Measurements from ENCODE around the gene ZNF358.

Gene ZNF358

DNA sequence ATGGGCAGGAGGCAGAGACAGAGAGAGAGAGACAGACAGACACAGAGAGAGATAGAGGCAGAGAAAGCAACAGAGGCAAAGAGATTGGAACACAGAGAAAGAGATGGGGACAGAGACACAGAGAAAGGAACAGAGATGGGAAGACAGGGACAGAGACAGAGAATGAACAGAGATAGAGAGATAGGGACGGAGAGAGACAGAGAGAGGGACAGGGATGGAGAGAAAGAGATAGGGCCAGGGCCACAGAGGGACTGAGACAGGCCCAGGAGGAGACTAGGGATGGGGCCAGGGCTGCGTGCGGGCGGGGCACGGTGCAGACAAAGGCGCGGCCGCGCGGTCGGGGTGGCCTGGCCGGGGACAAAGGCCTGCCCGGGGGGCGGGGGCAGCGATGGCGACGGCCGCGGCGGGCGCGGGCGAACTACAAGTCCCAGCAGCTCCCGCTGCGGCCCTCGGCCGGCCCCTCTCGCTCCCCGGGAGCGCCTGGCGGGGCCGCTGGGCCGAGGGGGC is at the start of gene ZNF358:
Gene ZNF358, plus strand, starts transcription at position 459 of the 507 bp plus-strand sequence. CDS start 3,140 bp downstream, outside the sequence.
- DNase-seq (ENCODE audit: low spot score) (peak; percentile 26), FAIRE-seq (no peak)

DNA sequence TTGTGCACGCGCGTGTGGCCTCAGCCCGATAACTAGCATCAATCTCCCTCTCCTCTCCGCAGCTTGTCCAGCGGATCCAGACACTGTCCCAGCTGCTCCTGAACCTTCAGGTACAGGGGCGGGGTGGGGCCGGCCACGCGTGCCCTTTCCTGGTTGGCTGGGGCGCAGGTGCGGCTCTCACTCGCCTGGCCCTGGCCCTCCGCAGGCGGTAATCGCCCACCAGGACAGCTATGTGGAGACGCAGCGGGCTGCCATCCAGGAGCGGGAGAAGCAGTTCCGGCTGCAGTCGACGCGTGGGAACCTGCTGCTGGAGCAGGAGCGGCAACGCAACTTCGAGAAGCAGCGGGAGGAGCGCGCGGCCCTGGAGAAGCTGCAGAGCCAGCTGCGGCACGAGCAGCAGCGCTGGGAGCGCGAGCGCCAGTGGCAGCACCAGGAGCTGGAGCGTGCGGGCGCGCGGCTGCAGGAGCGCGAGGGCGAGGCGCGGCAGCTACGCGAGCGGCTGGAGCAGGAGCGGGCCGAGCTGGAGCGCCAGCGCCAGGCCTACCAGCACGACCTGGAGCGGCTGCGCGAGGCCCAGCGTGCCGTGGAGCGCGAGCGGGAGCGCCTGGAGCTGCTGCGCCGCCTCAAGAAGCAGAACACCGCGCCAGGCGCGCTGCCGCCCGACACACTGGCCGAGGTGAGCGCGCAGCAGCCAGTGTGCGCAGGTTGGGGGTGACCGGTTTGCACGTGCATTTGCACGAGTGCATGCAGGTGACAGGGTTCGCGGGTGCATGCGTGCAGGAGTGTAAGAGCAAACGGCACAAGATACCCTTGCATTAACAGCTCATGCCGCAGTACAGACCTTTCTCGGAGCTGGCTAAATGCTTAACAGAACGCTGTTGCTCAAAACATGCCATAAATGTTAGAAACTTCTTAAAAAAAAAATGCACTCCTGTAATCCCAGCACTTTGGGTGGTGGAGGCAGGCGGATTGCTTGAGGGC is 48.6 kb upstream of the ZNF358 start:
- FAIRE-seq (no peak), DNase-seq (ENCODE audit: low spot score) (no peak)

DNA sequence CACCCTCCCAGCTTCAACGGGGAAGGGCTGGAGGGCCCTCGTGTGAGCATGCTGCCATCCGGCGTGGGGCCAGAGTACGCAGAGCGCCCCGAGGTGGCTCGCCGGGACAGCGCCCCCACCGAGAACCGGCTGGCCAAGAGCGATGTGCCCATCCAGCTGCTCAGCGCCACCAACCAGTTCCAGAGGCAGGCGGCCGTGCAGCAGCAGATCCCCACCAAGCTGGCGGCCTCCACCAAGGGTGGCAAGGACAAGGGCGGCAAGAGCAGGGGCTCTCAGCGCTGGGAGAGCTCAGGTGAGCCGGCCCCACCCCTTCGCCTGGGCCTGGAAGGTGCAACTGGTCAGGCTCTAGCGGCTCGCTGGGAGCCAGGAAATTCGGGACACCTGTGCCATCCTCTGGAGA is 47.1 kb upstream of the ZNF358 start:
- FAIRE-seq (no peak), DNase-seq (ENCODE audit: low spot score) (no peak)

DNA sequence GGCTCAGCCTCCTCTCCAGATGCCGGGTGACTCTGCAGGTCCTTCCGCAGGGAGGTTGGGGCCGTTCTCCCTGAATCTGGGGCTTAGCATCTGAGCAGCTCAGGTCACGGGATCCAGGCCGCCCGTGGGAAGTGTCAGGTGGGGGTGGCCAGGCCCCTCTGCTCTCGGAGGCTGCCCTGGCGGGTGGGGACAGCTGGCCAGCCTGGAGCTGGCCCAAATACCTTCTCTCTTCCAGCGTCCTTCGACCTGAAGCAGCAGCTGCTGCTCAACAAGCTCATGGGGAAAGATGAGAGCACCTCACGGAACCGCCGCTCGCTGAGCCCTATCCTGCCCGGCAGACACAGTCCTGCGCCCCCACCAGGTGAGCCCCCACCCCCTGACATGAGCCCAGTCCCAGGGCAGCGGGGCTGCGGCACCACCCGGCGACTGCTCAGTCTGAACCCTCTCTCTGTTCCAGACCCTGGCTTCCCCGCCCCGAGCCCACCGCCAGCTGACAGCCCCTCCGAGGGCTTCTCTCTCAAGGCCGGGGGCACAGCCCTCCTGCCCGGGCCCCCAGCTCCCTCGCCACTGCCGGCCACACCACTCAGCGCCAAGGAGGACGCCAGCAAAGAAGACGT is 46.1 kb upstream of the ZNF358 start:
- no peak for FAIRE-seq
- DNase-seq (ENCODE audit: low spot score): no peak

DNA sequence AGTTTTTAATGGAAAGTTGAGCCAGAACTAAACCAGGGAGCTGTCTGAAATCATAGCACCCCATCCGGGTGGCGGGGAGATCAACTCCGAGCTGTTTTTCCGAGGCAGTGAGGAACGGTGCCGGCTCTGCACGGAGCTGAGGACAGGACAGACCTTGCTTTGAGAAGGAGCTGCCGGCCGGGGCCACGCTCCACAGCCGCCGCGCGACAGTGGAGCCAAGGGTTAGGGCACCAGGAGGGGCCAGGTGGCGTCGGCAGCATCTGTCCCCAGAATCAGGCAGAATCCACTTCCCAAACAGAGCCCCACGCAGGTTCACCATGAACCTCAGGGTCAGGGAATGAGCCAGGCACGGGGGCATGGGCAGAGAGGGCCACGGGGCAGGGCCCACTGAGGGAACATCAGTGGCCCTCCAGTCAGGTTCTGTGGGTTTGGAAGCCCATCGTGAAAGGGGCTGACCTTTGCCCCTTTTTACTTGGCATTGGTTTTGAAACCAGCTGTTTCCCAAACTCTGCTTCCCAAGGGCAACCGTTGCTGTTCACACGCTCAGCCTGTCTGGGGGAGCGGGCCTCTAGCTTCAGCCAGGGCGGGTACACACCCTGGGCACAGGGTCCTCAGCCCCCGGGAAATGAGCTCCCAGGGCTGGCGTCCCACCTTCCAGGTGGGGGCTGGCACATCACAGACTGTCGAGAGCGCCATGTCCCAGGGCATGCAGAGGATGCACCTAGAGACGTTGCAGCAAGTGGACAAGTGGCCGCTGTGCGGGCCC is 45.2 kb upstream of the ZNF358 start:
- no peak for DNase-seq (ENCODE audit: low spot score)
- no peak for FAIRE-seq

DNA sequence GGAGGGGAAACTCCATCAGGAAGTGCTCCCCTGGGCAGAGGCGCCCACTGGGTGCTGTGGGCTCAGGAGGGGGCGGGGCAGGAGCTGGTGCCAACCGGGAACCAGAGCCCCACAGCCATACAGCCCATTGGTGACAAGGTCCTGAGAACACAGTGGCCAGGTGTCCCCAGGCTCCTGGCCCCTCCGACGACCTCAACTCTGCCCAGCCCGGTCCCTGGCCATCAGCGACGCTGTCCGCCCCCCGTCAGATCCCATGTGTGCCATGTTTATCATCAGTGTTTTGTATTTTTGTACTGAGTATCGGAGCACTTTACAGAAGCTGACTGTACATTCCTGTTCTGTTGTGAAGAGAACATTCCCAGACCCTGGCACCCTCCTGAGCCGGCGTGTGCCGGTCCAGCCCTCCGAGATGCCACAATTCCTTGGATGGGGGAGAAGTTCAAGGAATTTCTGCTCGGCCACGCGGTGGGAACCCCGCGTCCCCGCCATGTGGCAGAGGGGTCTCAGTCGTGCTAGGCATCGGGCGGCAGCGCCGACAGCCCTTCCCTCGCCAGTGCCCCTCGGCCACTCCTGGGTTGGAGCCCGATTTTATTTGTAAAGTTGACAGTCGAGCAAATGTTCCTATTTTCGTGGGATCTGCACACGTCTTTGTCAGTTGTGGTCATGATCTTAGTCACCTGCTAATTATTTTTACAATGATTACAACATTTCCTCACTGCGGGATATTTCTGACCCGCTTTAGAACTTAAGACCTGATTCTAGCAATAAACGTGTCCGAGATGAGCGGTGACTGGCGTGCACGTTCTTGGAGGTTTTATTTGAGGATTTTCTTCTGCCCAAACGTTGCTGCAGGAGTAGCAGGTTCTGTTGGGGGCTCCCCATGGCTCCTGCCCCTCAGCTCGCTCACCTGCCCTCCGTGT is 43.9 kb upstream of the ZNF358 start:
- FAIRE-seq (no peak), DNase-seq (ENCODE audit: low spot score) (no peak)

DNA sequence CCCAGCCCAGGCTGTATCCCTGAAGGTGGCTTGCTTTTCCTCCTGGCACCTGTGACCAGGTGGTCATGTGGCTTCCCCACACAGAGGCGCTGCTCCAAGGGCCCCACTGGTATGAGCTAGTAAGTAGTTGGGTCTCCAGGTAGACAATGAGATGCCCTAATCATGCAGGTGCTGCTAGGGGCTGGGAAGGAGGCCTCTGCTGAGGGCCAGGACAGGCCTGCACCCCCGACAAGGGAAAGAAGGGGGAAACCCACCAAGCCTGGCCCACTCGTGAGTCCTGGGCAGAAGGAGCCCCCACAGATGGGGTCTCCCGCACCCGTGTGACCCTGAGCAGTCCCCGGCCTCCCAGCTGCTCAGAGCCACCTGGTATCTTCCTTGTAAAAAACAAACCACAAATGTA is 40.2 kb upstream of the ZNF358 start:
- no peak for DNase-seq (ENCODE audit: low spot score)
- no peak for FAIRE-seq

DNA sequence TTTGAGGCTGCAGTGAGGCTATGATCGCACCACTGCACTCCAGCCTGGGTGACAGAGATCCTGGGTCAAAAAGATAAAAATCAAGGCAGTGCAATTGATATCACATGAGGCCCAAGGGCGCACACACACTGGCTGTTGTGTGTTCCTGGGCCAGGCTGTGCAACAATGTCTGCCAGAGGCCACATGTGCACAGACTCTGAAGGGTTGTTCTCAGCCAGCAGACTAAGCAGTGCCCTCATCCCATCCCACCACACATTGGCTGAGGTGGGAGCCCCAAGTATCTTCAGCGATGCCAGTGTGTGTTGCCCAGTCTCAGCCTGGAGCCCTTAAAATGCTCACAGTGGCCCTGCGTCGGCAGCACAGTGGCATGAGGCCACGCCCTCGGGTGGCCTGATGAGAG is 39.7 kb upstream of the ZNF358 start:
- FAIRE-seq: no peak

DNA sequence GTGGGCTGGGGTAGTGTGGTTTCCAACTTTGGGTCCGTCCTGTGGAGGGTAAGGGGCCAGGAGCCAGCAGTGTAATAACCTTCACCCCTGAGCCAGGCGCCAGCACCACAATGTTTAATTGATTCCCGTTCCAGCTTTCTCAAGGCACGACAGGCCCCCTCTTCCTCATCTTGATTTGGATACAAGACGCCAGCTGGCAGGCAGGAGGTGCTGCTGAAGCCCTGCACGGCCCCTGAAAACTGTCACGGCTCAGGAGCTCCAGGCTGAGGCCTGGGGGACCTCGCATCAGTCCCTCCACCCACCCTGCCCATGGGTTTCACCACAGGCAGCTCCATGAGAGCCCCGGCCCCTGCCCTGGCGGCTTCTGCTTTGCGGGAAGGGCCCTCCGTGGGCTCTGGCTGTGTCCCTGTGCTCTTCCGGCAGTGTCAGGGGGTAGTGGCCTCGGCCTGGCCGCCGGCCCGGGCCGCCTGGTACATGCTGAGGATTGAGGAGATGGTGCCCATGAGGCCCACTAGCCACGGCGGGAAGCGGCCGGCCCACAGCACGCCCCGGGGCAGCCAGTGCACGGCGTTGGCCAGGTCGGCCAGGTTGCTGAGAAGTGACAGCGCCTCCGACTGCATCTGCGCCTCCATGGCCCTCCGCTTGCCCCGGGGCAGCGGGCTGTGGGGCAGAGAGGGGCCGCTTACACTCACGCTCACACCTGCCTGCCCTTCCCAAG is 39.0 kb upstream of the ZNF358 start:
- DNase-seq (ENCODE audit: low spot score) (no peak), FAIRE-seq (no peak)

More for the DNA sequence above, 39.7 kb upstream of the ZNF358 start:
- no peak for DNase-seq (ENCODE audit: low spot score)

DNA sequence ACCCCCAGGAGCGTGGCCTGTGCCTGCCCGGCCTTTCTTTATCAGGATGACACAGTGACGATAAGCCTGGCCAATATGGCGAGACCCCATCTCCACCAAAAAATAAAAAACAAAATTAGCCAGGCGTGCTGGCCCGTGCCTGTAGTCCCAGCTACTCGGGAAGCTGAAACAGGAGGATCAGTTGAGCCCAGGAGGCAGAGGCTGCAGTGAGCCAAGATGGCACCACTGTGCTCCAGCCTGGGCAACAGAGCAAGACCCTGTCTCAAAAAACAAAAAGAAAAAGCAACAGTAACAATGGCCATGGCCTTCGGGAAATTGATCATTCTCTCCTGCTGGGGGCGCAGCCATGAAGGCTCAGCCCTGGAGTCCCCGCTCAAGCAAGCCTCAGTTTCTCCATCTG is 38.1 kb upstream of the ZNF358 start:
- FAIRE-seq: no peak
- no peak for DNase-seq (ENCODE audit: low spot score)

DNA sequence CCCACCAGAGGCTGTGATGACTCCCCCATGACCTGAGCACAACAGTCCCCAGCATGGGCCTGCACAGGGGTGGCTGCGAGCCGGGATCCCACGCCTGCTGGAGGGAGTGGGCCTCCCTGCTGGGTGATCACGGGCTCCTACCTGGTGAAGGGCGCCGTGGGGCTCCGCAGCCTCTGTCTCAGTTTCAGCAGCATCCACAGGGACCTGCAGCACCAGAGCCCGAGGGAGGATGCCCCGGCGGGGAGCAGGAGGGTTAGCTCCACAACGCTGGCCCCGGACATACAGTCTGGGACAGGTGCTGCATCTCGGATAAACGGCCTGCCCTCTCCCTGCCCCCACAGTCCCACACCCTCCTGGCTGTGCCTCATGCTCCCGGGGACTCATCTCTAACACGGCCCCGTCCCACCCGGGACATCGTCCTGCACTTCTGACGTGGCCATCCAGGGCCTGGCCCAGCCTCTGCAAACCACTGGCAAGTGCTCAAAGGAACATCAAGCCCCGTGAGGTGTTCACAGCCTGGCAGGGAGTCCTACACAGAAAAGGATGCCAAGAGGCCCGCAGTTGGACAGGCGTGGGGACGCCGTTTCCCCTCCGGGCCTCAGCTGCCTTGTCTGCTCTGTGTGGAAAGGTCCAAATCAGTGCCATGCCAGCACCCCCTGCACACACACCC is 37.6 kb upstream of the ZNF358 start:
- FAIRE-seq: no peak
- DNase-seq (ENCODE audit: low spot score): no peak

DNA sequence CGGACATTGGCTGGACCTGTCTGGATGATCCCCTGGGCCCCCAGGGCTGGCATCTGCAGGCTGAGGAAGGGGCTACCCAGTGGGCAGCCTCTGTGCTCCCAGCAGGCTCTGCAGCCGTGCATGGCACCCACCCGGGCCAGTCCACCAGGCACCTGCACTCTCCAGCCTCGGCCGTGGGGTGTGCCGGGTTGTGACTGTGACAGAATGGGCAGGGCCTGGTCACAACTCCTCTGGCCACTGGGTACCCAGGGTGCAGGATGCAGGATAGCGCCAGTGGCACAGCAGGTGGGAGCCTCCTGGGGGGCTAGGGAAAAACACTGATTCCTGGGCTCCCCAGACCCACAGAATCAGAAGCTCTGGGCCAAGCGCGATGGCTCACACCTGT is 37.1 kb upstream of the ZNF358 start:
- FAIRE-seq (no peak), DNase-seq (ENCODE audit: low spot score) (no peak)

DNA sequence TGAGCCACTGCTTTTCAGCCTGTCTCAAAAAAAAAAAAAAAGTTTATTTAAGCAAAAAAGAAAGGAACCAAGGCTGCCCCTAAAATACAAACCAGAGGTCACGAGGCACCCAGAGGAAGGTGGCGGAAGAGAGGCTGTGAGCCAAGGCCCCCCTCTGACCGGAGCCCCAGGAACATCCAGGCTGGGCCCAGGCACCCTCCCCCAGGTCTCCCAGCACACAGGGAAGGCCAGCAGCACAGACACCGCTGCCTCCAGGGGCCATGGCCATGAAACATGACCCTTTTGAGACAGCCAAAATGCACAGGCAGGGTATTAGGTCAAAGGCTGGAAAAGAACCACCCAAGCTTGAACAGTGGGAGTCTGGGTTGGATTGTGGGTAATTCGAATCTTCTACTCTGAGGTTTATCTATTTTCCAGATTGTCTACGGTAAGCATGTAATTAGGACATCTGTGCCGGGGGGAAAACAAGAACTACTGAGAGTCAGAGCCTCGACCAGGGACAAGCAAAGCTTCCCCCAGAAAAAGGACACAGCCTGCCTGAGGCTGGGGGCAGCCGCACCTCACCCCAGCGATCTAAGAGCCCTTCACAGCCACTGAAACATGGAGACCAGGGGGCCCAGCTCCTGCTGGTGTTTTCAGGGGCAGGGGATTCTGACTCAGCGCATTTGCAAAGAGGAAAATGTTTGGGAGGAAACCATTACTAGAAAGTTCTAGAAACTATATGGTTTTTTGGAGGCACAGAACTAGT is 35.5 kb upstream of the ZNF358 start:
- DNase-seq (ENCODE audit: low spot score): no peak
- FAIRE-seq: no peak

DNA sequence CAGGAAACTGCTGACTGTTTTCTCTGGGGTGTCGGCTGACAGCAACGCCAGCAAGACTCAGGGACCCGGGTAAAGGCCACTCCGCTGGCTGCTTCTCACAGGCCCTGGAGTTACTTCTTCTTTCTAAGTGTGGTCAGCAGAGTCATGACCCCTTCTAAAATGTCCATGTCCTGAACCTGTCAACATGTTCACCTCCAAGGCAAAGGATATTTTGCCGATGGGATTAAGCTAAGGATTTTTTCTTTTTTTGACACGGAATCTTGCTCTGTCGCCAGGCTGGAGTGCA is 35.0 kb upstream of the ZNF358 start:
- no peak for FAIRE-seq
- no peak for DNase-seq (ENCODE audit: low spot score)

DNA sequence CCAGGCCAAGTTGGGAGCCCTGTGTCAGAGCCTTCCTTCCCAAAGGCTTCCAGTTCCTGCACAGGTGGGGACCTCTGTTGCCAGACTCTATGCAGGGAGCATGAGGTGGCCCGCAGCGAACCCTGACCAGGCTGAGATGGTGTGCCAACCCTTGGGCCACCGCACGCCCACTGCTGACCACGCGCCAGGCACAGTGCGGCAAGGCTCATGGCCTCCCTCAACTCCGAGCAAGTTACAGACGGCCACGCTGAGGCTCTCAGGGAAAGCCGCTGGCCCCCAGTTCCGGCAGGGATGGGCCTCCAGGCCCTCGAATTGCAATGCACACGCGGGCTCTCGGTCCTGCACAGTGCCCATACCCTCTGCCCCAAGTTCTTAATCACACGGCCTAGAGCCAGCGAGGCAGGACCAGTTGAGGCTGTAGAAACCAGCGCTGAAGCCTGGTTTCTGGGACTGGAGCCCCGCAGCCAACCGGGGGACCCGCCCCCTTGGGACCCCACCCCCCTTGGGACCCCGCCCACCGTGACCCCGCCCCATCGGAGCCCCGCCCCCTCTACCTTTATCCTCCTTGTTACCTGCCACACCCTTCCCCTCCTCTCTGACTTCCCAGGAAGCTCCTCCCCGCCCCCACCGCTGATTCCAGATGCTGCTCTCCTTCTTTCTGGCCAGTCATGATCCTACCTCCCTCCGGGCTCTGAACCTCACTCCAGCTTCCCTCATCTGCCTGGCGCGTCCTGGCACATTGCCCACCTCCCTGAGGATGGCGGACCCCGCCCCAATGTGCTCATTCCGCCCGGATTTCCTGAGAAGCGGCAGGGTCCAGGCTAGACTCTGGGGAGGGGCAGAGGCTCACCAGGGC is 33.1 kb upstream of the ZNF358 start:
- no peak for FAIRE-seq
- no peak for DNase-seq (ENCODE audit: low spot score)

DNA sequence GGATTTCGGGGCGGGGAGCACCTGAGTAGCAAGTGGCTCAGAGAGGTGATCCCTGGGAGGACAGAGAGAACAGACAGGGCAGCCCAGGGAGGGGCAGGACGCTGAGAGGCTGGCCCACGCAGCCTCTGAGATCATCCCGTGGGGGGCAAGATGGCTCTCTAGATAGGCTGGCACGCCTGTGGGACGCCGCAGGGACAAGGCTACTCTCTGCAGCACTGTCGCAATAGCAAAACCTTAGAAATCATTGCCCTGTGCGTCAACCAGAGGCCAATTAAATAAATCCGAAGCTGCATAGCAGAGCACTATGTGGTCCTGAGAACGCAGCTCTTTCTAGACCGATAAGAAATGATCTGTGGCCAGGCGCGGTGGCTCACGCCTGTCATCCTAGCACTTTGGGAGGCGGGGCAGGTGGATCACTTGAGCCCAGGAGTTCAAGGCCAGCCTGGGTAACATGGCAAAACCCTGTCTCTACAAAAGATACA is 32.1 kb upstream of the ZNF358 start:
- DNase-seq (ENCODE audit: low spot score): no peak
- no peak for FAIRE-seq

DNA sequence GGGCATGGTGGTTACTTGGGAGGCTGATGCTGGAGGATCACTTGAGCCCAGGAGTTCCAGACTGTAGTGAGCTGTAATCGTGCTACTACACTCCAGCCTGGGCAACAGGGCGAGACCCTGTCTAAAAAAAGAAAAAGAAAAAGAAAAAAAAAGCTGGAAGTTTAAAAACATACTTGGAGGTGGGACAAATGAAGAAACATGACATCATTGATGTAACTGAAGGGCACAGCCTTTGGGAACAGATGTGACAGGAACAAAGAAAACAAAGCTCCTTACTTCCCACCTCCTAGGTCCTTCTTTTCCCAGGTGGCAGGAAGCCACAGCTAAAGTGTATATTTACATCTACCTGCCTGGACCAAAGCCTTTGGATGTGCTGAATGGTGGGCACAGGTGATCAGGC is 29.0 kb upstream of the ZNF358 start:
- FAIRE-seq: no peak

More for the DNA sequence above, 29.0 kb upstream of the ZNF358 start:
- no peak for DNase-seq (ENCODE audit: low spot score)
